COLO829 (cell line): ENCODE results near the gene DOP1A.

Source experiments
- DNase-seq: peaks from one replicate; pipeline ENCODE4 v3.0.0; 2012; ENCODE audit warnings: low spot score

Gene DOP1A, protein sequence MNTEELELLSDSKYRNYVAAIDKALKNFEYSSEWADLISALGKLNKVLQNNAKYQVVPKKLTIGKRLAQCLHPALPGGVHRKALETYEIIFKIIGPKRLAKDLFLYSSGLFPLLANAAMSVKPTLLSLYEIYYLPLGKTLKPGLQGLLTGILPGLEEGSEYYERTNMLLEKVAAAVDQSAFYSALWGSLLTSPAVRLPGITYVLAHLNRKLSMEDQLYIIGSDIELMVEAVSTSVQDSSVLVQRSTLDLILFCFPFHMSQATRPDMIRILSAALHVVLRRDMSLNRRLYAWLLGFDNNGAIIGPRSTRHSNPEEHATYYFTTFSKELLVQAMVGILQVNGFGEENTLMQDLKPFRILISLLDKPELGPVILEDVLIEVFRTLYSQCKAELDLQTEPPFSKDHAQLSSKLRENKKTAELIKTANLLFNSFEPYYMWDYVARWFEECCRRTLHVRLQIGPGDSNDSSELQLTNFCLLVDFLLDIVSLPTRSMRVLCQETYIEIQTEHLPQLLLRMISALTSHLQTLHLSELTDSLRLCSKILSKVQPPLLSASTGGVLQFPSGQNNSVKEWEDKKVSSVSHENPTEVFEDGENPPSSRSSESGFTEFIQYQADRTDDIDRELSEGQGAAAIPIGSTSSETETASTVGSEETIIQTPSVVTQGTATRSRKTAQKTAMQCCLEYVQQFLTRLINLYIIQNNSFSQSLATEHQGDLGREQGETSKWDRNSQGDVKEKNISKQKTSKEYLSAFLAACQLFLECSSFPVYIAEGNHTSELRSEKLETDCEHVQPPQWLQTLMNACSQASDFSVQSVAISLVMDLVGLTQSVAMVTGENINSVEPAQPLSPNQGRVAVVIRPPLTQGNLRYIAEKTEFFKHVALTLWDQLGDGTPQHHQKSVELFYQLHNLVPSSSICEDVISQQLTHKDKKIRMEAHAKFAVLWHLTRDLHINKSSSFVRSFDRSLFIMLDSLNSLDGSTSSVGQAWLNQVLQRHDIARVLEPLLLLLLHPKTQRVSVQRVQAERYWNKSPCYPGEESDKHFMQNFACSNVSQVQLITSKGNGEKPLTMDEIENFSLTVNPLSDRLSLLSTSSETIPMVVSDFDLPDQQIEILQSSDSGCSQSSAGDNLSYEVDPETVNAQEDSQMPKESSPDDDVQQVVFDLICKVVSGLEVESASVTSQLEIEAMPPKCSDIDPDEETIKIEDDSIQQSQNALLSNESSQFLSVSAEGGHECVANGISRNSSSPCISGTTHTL (N-terminal part only)

DNA sequence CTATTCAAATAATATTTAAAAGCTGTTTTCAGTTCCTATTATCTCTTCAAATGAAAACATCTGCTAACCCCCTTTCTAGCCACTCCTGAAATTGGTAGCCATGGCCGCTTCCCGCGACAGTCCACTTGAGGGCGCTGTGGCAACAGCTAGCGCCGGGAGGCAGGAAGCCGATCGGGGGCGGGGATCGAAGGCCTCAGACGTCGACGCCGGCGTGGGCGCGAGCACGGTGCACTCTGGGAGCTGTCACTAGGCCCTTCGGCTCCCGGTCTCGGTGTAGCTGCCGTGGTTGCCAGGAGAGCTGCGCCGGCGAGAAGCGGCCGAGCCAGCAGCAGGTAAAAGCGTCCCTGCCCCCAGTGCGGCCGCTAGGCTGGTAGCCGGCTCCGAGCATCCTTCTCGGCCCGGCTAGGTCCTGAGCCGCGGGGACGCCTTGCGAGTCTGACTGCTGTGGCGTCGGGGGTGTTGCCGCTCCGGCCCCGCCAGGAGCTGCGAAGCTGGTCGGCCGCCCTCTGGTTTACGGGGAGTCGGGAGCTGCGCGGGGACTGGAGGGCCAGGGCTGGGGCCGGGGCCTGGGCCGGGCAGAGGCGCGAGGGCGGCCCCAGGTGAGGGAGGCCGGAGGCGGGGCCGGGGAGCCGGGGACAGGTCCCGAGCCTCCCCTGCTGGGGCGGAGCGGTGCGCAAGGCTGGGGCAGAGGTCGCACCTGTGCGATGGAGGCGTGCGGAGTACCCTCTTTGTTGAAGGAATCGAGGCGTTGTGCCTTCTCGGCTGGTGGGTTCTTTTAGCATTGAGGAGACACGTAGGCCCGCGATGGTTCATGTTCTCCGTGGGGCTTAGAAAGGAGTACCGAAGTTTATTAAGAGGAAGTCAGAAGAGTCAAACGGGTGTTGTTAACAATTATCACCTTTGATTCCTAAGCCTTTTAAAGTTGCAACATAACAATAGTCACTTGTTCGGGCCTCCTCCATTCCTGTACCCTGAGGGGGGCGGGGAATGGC, at the start of gene DOP1A:
DOP1A (plus strand) TSS at position 224 of the 992 bp plus-strand sequence. CDS start 29,307 bp downstream, outside the sequence.
- peak; percentile 74 for DNase-seq

GRCh38 chr6:83019741-83020140, 47.7 kb upstream of the DOP1A start:
- DNase-seq = no peak

GRCh38 chr6:83031689-83032088, 35.8 kb upstream of the DOP1A start:
- DNase-seq = no peak

DNA sequence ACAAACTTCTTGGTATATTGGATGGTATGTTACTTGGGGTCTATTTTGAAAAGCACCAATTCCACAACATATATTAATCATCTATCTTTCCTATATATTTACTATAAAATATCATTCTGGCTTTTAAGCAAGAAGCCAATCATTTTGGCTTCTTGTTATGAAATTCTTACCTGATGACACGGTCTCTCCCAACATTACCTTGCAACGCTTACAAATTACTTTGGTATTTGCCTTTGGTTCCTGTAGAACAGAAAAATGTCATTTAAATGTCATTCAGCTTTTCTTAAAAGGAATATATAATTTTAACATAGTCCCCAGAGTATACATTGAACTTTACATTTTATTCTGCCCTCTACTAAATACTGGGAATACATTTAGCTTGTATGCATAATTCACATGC, 29.2 kb upstream of the DOP1A start:
- no peak for DNase-seq

GRCh38 chr6:83042467-83043053, 24.9 kb upstream of the DOP1A start:
- DNase-seq = no peak

DNA sequence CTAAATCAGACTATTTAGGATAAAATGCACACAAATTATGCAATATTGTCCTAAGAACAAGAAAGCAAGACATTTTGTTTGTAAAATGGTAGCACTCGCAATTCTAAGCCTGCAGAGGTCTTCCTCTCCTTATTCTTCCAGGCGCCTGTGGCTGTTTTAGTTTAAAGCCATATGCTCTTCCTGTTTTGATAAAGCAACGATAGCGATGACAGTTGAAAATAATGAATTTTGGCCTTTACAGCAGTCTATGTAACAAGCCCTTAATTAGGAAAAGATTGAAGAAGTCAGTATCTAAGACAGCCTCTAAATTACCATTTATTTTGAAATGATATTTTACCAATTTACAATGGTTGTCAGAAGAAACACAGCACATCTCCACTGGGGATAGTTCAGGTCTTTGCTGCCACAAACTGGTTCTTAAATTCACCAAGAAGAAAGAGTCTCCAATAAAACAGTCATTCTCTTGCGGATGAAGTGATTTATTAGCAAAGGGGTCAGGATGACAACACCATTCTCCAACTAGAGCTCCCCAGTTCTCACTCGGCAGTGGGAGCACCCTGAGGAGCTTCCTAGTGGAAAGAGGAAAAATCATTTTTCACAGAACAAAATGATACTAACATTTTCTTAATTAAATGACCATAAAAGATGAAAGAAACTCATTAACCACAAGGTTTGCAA, 23.2 kb upstream of the DOP1A start:
- no peak for DNase-seq

GRCh38 chr6:83047065-83047754, 20.3 kb upstream of the DOP1A start:
- no peak for DNase-seq

DNA sequence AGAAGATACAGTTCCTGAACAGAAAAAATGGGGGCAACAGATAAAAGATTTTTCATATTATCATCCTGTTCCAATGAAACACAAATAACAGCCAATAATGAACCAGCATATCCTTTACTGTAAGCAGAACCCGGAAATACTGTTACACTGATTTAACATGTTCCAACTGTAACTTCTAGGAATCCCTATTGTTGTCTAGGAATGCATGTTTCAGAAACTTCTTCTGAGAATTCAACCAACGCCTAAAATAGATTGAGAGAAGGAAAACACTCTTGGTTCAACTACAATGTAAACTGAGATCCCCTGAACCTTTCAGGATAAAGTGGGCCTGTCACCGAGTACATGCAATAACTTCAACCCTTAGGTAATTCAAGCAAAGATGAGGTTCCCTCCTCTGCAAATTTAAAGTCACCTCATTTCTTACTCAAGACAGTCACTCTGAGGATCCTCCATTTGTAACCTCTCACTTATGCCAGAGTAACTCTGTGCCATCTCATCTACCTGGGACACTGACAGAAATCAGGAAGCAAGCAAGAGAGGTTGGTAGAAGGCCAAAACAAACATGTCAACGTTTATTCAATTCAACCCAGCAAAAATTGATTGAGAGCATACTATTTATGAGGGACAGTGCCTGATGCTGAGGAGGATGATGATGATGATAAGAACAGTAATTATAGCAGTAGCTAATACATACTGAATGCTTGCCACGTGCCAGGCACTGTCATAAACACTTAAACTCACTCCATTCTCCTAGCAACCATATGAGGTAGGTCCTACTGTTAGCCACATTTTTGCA, 15.9 kb upstream of the DOP1A start:
- DNase-seq = no peak

DNA sequence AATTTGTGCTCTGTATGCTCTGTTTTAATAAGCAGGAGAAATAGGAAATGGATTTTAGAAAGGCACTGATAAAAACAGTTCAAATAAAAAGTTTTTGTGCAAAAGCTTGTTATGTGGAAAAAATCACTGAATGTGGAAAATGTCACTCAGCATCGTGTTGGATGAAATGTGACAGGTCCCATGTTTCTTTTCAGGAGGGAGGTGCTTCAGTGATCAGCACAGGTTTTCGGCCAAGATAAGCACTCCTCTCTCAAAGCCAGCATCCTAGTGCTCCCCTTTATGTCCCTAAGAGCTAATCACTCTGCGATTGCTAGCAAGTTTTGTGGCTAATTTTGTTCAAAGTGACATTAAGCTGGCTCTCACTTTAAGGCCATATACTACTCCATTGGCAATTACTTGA, 13.8 kb upstream of the DOP1A start:
- DNase-seq = no peak

DNA sequence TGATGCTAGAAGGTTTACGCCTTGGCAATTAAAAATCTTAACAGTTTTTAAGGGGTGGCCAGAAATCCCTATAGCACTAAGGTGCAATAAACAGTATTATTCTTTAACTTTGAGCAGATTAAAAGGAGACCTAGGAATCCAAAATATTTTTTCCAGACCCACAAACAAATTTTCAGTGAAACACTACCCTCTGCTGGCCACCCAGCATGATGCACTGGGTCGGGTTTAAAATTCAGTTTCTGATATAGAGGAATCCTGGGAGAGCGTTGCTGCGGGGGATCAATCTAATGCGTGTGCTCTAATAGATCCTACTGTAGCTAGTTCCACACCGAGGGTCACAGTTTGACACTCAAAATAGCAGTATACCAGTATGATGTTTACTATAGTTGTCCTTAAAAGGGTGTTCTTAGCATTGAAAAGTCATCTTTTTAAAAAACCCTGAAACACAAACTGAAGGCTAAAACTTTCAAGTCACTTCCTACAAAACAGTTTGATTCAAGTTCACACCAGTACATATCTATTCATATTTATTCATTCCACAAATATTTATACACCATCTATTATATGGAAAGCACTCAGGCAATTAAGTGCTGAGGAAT, 12.0 kb upstream of the DOP1A start:
- peak; percentile 58 for DNase-seq

GRCh38 chr6:83057705-83058321, 9.7 kb upstream of the DOP1A start:
- DNase-seq = peak; percentile 48

GRCh38 chr6:83061190-83061589, 6.3 kb upstream of the DOP1A start:
- DNase-seq = no peak

GRCh38 chr6:83062225-83062624, 5.2 kb upstream of the DOP1A start:
- DNase-seq = no peak

DNA sequence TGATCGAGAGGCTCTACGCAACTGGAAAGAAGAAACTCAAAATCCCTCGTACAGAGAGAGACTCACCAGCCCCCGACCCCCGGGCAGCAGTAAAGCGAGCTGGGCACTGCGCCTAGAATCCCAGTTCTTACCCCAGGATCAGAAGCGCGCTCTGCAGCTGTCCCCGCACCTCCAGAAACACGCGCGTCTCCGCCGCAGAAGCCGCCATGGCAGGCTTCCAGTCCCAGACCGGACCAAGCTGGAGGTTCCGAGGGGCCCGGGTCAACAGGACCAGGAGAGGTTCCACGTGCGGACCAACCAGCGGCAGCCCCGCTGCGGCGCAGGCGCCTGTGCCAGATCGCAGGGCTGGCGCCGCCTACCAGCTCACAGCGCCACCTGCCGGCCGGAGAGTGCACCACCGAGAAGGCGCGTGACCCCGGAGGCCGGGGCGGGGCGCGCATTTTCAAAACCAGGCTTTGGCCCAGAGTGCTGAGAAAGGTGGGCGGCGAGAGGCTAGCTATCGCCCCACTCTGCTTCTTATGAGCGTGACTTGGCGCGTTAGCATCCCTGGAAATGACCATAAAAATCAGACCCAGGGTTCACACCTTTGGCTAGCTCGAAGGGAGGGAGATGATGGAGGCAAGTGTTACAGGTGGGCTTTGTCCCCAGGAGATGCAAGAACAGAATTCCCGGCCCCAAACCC, 1.8 kb upstream of the DOP1A start, which contains the start of gene UBE3D:
UBE3D (minus strand) TSS at position 331 of the 682 bp plus-strand sequence; CDS start at position 208, 123 bp downstream.
- peak; percentile 64 for DNase-seq

GRCh38 chr6:83068616-83069015, 1.1 kb downstream of the DOP1A start:
- no peak for DNase-seq

DNA sequence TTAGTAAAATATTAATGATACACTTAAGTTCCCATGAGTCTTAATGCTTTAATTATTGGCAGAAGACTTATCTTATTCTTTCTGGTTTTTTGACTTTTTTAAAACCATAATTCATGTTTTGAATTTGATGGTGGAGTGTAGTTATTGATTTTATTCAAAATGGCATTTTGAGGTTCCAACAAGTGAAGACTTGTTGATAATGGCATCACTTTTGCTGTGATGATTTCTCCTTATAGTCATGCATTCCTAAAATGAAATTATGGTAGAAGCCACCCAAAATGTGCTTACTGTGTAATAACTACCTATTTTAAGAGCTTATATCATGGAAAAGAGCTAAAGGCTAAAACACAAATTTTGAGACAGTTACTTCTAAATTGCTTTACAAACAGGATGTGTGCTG, 2.2 kb downstream of the DOP1A start:
- no peak for DNase-seq

GRCh38 chr6:83071023-83071422, 3.6 kb downstream of the DOP1A start:
- DNase-seq = no peak
